ENCODE results near the gene USP1. TPM values are rescaled to one million over a fixed set of nuclear protein-coding genes. Genes with fewer than 3 reads are reported as not detected.

USP1 gene
- total RNA-seq, 1 donor from 2014 or later = 70.0 TPM

- no peak for TF ChIP-seq CTCF (conservative IDR thresholded peaks at IDR 0.05)
- no peak for DNase-seq (ENCODE audit: low read depth, low spot score)
- Mint-ChIP-seq H3K9me3 (no peaks in the 10 kb centered on the region), H3K36me3 (ENCODE audit: low read depth) (no peaks in the 10 kb centered on the region), H3K4me1 (peaks cover 4% of the 10 kb centered on the region), H3K4me3 (no peak overlapping the region), H3K27me3 (ENCODE audit: low read depth) (no peaks in the 10 kb centered on the region), H3K27ac (ENCODE audit: unreplicated experiment) (no peak overlapping the region)
Measured at GRCh38 chr1:62417351-62417999, 19.4 kb upstream of the USP1 start.

- H3K9me3 Mint-ChIP-seq = no peaks in the 10 kb centered on the region
- no peak overlapping the region for H3K27ac Mint-ChIP-seq (ENCODE audit: unreplicated experiment)
- DNase-seq (ENCODE audit: low read depth, low spot score) = no peak
- no peaks in the 10 kb centered on the region for H3K27me3 Mint-ChIP-seq (ENCODE audit: low read depth)
- H3K36me3 Mint-ChIP-seq (ENCODE audit: low read depth) = no peaks in the 10 kb centered on the region
- H3K4me3 Mint-ChIP-seq = no peak overlapping the region
- no peak for TF ChIP-seq CTCF (conservative IDR thresholded peaks at IDR 0.05)
- H3K4me1 Mint-ChIP-seq = peaks cover 16% of the 10 kb centered on the region
Measured at GRCh38 chr1:62420214-62420613, 16.6 kb upstream of the USP1 start.

GRCh38 chr1:62423580-62424242, 13.1 kb upstream of the USP1 start:
- Mint-ChIP-seq H3K4me3 (no peak overlapping the region), H3K27ac (ENCODE audit: unreplicated experiment) (no peak overlapping the region), H3K4me1 (peaks cover 16% of the 10 kb centered on the region), H3K9me3 (no peaks in the 10 kb centered on the region), H3K36me3 (ENCODE audit: low read depth) (no peaks in the 10 kb centered on the region), H3K27me3 (ENCODE audit: low read depth) (no peaks in the 10 kb centered on the region)
- TF ChIP-seq CTCF (conservative IDR thresholded peaks at IDR 0.05) = no peak
- no peak for DNase-seq (ENCODE audit: low read depth, low spot score)

GRCh38 chr1:62424411-62424810, 12.4 kb upstream of the USP1 start:
- H3K27ac Mint-ChIP-seq (ENCODE audit: unreplicated experiment) = no peak overlapping the region
- no peak overlapping the region for H3K4me3 Mint-ChIP-seq
- DNase-seq (ENCODE audit: low read depth, low spot score) = no peak
- no peaks in the 10 kb centered on the region for H3K36me3 Mint-ChIP-seq (ENCODE audit: low read depth)
- no peak for TF ChIP-seq CTCF (conservative IDR thresholded peaks at IDR 0.05)
- H3K27me3 Mint-ChIP-seq (ENCODE audit: low read depth) = no peaks in the 10 kb centered on the region
- H3K4me1 Mint-ChIP-seq = peaks cover 16% of the 10 kb centered on the region
- no peaks in the 10 kb centered on the region for H3K9me3 Mint-ChIP-seq

- no peak for DNase-seq (ENCODE audit: low read depth, low spot score)
- Mint-ChIP-seq H3K4me3 (no peak overlapping the region), H3K27me3 (ENCODE audit: low read depth) (no peaks in the 10 kb centered on the region), H3K9me3 (no peaks in the 10 kb centered on the region), H3K4me1 (peaks cover 16% of the 10 kb centered on the region), H3K27ac (ENCODE audit: unreplicated experiment) (no peak overlapping the region), H3K36me3 (ENCODE audit: low read depth) (no peaks in the 10 kb centered on the region)
- no peak for TF ChIP-seq CTCF (conservative IDR thresholded peaks at IDR 0.05)
Measured at GRCh38 chr1:62425041-62425440, 11.8 kb upstream of the USP1 start.

Data from neural crest cell (in vitro differentiated cells).